Stimulated activated CD4-positive, alpha-beta T cell treated with anti-CD3 and anti-CD28 coated beads, Interleukin-1b, Interleukin-23, amount 100 ng/mL, for 48 hours (primary cell): Measurements from ENCODE around the gene OR2A42.
"Not testable (repeated sequence)": the region's sequence is repeated elsewhere in the genome, so short reads cannot be mapped to it uniquely, and the experiment has no call there.

Experiments
- DNase-seq: peaks from one replicate; pipeline ENCODE4 v3.0.0-alpha.2; 2020

OR2A42 gene

GRCh38 chr7:144219149-144219548 is 20.3 kb downstream of the OR2A42 start:
- DNase-seq = not testable (repeated sequence)

GRCh38 chr7:144218581-144218980 is 20.8 kb downstream of the OR2A42 start:
- DNase-seq = not testable (repeated sequence)

GRCh38 chr7:144217200-144217599 is 22.2 kb downstream of the OR2A42 start:
- DNase-seq = not testable (repeated sequence)

GRCh38 chr7:144205306-144205705 is 34.1 kb downstream of the OR2A42 start:
- DNase-seq = not testable (repeated sequence)

DNA sequence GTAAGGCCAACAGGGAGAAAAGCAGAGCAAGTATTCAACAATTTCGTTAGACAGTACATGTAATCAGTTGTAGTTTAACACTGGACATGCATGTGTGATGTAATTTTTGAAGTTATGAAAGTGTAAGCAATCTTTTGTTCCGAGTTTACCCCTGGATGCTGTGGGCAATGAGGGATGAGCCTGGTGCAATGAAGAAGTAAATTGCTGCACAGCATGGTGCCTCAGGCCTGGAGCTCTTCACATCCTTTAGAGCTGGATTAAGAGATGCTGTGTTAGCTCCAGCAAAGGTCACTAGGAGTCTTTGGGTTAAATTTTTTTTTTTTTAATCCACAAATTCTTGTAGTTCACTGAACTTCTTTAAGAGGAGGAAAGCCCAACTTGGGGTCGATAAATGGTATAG is 36.3 kb downstream of the OR2A42 start:
- DNase-seq = not testable (repeated sequence)

DNA sequence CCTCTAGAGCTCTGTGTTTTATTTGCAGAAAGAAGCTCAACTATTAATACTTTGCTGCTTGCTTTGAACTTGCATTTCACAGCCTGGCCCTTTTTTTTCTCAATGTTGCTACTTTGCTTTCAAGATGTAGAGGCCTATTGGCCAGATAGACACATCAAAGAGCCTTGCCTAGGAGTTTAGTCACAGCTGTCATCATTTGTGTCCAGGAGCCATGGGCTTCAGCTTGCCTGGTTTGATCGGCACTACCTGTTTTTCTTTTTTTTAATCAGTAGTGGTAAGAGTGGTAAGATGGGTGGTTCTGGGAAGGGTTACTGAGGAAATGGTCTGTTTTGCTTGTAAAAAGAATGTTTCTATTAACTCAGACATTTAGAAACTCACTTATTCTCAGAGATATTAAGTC is 37.4 kb downstream of the OR2A42 start:
- DNase-seq = not testable (repeated sequence)

DNA sequence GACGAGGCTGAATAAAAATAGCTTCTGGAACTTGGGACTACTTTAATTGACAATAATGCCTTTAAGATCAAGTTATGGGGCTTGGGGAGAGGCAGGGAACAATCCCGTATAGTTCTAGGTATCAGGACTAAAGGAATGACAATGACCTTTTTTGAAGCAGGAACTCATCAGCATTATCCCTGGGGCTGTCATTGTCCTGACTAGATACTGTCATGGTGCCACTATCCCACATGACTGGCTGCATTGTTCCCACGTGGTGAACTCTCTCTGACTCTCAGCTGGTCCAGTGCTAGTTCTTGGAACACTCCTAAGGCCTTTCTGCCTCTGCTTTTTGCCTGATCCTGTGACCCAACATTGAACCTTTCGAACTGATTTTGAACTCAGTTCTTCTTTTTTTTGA is 40.5 kb downstream of the OR2A42 start:
- not testable (repeated sequence) for DNase-seq

DNA sequence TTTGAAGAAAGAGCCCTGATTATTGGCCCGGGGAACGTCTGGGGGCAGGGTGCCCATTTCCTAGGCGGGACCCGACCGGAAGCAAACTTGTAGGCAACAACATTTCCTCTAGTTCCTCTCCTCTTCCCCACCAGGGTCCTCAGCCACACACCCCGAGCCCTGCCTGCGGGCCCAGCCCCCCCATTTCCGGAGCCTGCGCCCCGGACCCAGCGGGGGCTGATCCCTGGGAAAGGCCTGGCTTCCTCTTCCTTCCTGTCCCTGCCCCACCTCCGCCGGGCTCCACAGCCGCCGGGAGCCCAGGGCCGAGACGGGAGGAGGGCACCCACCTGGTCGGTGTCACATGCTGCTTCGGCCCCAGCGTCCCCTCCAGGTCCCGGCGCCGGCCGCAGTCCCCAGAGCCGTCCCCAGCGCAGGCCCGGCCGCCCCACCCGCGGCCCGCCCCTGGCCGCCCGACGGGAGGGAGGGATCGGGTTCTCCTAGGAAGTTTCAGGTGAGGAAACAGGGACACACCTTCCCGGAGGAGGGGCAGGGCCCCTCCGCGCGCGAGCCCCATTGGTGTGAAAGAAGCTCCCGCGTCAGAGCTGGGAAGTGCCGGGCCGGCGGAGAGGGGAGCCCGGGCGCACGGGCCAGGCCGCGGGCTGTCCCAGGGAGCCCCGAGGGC is 44.1 kb downstream of the OR2A42 start, which contains the start of gene ARHGEF35:
ARHGEF35 (minus strand) TSS at position 622 of the 661 bp plus-strand sequence. CDS start 7,450 bp downstream, outside the sequence.
- not testable (repeated sequence) for DNase-seq

GRCh38 chr7:144194453-144194852 is 45.0 kb downstream of the OR2A42 start:
- not testable (repeated sequence) for DNase-seq

DNA sequence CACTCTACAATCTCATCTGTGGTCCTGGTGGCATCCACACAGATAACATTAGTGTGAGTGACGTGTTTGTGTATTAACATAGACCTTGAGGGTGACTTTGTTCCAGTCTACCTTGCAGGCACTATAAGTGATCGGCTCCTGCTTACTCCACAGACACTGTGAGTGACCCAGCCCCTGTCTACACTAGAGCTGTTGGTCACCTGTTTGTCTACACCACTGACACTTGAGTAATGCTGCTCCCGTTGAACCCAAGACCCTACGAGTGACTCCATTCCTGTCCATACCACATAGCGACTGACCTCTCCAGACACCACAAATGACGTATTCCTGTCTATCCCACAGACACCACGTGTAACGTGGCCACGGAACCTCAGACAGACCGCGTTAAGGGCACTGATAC is 45.6 kb downstream of the OR2A42 start:
- not testable (repeated sequence) for DNase-seq

DNA sequence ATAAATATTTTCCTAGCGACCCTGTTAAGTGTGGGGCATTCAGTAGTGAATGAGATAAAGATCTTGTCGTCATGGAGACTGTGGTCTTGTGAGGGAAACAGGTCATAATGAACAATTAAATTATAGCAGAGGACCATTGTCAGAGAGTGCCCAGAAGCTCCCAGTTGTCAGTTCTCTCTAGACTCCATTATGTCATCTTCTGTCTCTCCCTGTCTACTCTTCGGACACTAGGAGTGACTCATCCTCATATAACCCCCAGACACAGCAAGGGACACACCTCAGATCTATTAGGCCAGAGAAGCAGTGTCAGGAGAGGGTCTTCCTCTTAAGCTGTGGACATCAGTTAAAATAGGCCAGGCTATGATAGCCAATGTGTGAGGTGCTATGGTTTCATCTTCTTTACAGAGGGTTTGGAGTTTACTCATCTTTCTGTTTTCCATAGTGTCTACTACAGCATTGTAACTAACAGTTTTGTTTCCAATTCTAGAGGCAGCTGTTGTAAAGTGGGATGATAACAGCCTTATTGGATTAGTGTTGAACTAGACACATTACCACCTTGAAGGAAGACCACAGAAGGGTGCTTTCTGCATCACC is 50.7 kb downstream of the OR2A42 start:
- not testable (repeated sequence) for DNase-seq

DNA sequence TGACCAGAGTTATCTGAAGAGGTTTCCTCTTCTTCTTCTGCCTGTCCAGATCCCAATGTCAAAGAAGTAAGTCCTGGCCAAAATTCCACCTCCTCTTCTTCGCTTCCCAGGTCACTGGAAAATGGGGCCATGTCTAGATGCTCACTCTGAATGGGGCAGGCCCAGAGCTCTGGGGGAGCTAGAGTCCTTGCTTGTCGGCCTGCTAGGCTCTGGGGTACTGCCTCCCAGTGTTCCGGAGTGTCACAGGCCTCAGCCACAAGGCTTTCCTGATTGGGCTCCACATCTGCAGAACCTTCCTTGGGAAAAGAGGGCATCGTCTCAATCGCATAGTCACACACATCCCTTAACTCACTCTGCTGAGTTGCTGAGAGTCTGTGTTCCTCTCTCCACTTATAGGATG is 51.6 kb downstream of the OR2A42 start:
- DNase-seq = not testable (repeated sequence)

DNA sequence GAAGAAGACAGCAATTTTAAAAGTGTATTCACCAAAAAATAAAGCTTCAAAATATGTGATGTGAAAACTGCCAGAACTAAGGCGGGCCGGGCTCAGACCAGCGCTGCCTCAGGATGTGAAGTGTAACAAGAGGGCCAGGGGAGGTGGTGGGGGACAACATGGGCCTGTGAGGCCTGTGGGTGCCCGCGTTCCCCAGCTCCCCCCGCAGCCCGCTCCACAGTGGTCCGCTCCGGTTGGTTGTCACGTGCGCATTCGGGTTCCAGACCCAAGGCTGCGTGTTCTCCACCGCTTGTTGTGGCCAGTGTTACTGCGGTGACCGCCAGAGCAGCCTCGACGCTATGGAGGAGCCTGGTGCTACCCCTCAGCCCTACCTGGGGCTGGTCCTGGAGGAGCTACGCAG is 56.2 kb downstream of the OR2A42 start, which contains the start of gene CTAGE4:
CTAGE4 (plus strand) TSS at position 301 of the 400 bp plus-strand sequence; CDS start at position 339, 38 bp downstream.
- DNase-seq = not testable (repeated sequence)

GRCh38 chr7:144179165-144179479 is 60.3 kb downstream of the OR2A42 start:
- not testable (repeated sequence) for DNase-seq

DNA sequence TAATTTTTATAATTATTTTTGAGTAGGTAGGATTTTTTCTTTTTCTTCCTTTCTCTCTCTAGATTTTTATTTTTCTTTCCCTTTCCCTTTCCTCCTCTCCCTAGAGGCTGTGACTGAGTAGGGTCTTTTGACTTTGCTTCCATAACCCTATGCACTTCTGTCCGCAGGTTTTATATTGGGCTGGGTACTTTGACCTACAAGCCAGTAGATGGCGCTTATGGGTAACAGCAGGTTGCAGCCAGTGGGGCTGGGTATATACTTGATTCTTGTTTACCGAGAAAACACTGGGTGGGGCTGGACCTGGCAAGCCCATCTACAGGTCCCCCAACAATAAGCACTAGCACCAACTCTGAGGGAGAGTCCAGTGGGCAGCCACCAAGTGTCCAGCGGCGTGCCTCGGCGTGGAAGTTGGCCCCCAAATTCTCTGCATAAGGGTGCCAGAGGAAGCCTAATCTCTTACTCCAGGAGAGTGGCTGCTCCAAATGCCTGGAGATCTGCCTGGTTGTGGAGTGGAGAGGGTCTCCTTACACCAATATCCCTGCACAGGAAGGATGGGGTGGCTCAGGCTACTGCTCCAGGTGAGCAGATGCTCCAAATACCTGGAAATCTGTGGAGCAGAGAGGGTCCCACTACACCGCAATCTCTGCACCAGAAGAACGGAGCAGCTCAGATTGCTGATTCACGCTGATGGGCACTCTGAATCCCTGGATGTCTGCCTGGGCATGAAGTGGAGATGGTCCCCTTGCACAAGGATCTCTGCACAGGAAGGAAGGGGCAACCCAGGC is 60.8 kb downstream of the OR2A42 start:
- DNase-seq = peak; percentile 18
